COLO829 (cell line): ENCODE results near the gene PPP2R5D.

Experiments used
- DNase-seq: peaks from one replicate; pipeline ENCODE4 v3.0.0; 2012; ENCODE audit warnings: low spot score

PPP2R5D gene

GRCh38 chr6:42963855-42964605 lies 20.3 kb upstream of the PPP2R5D start:
- DNase-seq, result no peak

GRCh38 chr6:42966571-42966970 lies 17.8 kb upstream of the PPP2R5D start:
- no peak for DNase-seq

DNA sequence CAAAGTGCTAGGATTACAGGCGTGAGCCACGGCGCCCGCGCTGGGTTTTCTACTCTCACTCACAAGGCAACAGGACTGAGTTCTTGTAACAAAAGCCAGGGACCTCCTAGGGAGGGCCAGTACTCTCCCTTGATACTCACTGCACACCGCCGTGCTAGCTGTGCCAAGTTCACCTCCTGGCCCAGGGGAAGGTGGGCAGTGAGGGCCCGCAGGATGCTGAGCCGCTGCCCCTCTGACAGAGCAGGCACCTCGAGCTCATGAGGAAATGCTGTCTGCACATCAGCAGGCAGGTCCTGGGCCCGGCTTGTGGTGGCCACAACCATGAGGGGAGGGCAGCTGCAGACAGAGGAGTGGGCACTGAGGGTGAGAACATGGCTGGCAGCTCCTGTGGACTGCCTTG lies 17.1 kb upstream of the PPP2R5D start:
- no peak for DNase-seq

- no peak for DNase-seq
Observed at GRCh38 chr6:42968126-42968701, 16.2 kb upstream of the PPP2R5D start.

- DNase-seq, result no peak
Observed at GRCh38 chr6:42968783-42969182, 15.6 kb upstream of the PPP2R5D start.

DNA sequence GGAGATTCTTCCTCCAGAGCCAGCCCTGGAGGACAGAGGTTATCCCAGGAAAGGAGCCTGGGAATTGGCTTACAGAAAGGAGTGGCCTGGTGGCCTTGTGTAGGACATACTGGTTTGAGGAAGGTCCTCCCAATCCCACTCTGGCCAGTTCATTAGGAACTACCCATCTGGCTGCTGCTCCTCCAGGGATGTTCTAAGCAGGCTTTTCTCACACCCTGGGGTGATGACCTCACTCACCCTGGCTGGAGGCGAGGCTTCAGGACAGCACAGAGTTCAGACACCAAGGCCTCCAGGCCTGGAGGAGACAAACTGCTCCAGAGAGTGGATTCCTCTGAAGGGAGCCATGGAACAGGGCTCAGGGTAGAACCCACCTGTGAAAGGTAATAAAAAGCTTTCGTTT lies 14.9 kb upstream of the PPP2R5D start:
- DNase-seq, result no peak

- DNase-seq, result no peak
Observed at GRCh38 chr6:42969934-42970333, 14.4 kb upstream of the PPP2R5D start.

GRCh38 chr6:42970871-42971612 lies 13.3 kb upstream of the PPP2R5D start:
- DNase-seq, result no peak

GRCh38 chr6:42971746-42972327 lies 12.5 kb upstream of the PPP2R5D start:
- no peak for DNase-seq

DNA sequence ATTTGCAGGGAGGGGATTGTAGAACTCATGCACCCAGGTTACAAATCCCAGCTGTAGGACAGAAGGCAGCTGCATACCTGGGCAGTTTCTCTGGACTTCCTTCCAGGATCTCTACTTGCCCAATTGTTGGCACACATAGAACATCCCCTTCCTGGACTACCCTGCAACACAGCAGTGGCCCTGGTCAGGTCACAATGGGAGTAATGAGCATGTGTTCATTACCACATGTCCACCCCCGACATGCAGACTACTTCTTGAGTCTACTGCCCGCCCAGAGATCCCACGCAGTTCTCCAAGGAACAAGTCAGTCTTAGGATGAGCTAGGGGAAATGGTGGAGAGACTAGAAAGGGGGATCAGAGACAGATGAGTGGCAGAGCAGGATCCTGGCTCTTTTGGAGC lies 10.4 kb upstream of the PPP2R5D start:
- DNase-seq, result no peak

- no peak for DNase-seq
Observed at GRCh38 chr6:42974919-42975505, 9.4 kb upstream of the PPP2R5D start.

DNA sequence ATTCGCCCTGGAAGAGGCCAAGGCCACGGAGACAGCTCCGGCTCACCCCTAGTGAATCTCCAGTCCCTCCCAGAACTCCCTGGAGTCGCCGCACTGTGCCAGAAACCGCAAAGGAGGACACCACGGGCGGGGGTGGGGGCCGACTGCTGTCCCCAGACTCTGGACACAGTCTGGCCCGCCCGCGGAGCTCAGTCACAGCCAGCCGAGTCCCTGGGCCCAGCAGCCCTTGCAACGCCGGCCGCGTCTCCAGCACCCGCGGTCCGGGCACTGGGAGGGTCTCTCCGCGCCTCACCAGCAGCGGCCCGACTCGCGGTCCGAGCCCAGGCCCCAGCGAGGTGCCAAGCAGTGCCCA lies 5.9 kb upstream of the PPP2R5D start:
- DNase-seq, result no peak

DNA sequence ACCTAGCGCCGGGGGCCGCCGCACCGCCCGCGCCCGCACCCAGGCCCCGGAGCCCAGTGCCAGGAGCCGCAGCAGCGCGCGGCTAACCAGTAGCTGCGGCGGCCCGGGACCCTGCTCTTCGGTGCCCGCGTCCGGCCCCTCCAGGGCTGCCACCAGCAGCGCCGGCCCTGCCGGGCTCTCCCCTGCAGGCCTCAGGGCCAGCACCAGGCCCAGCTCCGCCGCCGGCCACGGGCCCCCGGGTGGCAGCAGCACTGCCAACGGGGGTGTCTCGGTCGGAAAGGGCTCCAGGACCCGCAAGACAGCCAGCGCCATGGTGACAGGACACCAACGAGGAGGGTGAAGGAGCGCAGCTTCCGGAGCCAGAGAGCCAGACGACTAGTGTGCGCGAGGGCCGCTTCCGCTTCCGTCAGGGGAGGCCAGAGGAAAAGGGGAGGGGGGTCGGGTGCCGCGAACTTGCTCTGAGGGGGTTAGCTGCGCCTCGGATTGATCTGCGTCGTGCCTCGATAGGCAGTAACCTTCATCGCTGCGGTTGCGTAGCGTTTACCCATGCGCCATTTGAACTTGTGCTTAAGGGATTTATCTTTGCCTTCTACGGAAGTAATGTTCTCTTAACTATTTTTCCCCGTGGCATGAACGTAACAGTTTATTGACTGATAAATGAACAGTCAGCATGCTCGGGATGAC lies 5.4 kb upstream of the PPP2R5D start, which contains the start of gene PEX6:
Gene PEX6 (minus strand): TSS at position 343 of the 684 bp plus-strand sequence. CDS start 31 bp downstream, at position 312.
- DNase-seq, result peak; percentile 77

DNA sequence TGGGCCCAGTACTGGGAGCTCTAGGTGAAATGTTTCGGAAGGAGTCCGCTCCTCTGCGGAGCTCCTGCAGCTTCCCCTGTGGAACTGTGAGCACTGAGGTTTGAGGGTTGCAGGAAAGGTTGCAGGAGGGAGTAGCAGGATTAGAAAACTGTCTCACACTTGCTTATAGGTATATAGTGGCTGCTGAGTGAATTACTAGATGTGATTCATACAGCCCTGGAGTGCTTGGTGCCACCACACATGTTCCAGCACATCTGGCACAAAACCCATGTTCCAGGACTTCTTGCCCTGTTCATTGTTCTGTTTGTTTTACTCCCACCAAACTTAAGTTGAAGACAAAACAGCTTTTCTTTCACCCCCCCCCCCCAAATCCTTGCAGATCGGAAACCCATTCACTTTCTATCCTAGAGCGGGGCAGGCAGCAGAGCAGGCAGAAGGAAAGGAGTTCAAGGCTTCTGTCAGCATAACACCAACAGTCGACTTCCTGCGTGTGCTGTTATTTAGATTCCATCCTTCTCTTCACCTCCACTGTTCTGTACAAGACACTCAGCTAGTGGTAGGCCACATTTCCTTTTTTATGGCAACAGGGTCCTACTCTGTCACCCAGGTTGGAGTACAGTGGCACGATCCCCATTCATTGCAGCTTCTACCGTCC lies 4.7 kb upstream of the PPP2R5D start:
- peak; percentile 56 for DNase-seq

- DNase-seq, result no peak
Observed at GRCh38 chr6:42981836-42982235, 2.5 kb upstream of the PPP2R5D start.

DNA sequence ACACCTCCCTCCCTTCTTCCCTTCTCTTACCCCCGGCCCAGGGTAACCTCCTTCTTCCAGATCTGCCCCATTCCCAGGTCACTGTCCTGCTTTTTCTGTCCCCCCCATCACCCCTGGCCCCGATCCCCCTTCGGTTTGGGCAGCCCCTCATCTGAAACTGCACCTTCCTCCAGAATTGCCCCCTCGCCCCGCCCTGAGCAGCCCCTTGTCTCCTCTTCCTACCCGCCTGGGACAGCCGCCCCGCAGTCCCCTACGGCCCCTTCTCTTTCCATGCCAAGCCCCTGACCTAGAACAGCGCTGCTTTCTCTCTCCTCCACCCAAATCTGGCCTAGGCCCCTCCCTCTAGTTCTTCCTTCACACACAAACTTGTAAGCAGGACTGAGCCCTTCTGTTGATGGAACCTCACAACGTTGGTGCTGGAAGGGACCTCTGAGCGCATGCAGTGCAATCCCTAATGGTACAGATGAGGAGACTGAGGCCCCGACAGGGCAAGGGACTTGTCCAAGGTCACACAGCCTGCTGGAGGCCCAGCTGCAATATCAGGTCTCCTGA lies 630 bp downstream of the PPP2R5D start:
- DNase-seq, result no peak

DNA sequence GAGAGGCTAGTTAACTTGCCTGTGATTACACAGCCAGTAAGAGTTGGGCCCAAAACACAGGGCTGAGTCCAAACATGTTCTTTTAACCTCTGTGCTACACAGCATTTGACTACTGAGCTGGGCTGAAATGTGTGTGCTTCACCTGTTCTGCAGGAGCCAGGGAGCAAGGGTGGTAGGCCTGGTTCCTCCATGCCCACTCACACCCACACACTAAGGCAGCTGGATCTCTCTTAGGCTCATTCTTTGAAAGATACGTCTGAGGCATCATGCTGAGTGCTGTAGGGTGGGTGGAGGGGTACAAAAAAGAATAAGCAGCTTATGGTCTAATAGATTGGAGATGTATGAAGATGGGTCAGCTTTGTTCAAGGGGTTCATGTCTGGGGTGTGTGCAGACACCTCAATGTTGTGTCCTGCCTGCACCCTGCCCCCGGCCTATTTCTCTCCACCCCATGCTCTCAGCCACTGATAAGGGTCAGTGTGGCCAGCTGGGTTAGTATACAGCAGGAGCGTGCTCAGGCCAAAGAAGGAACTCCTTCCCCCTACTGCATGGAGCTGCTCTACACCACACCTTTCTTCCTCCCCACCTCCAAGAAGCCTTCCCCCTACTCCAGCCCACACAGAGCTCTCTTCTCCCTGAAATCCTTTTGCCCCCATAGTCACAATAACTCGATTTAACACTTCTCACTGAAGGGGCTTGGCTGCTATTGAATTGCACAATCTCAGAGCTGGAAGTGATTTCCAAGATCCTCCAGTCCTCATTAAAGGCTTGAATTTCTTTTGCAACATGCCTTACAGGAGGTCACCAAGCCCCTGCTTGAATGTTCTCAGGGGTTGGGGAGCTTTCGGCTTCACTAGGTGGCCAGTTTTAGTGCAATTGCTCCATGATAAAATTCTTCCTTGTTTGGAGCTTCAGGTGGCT lies 3.4 kb downstream of the PPP2R5D start:
- no peak for DNase-seq

GRCh38 chr6:42988486-42989020 lies 4.2 kb downstream of the PPP2R5D start:
- no peak for DNase-seq

GRCh38 chr6:42989923-42990322 lies 5.6 kb downstream of the PPP2R5D start:
- DNase-seq, result no peak

DNA sequence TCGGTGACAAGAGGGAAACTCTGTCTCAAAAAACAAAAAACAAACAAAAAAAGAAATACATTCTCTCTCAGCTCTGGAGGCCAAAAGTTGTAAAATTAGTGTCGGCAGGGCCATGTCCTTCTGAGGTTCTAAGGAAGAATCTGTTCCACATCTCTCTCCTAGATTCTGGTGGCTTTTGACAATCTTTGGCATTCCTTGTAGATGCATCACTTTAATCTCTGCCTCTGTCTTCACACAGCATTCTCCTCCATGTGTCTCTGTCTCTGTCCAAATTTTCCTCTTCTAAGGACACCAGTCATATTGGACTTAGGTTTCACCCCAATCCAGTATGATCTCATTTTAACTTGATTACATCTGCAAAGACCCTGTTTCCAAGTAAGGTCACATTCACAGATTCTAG lies 9.1 kb downstream of the PPP2R5D start:
- DNase-seq, result no peak
